GM12801 (cell line): ENCODE measurements around the gene ADD2.

ENCODE experiments used
- TF ChIP-seq, protein P1 (sequence below): IDR thresholded peaks from one replicate; pipeline ENCODE4 v1.5.1; 2011; ENCODE audit warnings: control low read depth; ENCODE audit not compliant: insufficient read length; ENCODE audit errors: extremely low read depth

ADD2 gene

GRCh38 chr2:70735071-70735470, 32.9 kb downstream of the ADD2 start:
- TF ChIP-seq, protein P1, sequence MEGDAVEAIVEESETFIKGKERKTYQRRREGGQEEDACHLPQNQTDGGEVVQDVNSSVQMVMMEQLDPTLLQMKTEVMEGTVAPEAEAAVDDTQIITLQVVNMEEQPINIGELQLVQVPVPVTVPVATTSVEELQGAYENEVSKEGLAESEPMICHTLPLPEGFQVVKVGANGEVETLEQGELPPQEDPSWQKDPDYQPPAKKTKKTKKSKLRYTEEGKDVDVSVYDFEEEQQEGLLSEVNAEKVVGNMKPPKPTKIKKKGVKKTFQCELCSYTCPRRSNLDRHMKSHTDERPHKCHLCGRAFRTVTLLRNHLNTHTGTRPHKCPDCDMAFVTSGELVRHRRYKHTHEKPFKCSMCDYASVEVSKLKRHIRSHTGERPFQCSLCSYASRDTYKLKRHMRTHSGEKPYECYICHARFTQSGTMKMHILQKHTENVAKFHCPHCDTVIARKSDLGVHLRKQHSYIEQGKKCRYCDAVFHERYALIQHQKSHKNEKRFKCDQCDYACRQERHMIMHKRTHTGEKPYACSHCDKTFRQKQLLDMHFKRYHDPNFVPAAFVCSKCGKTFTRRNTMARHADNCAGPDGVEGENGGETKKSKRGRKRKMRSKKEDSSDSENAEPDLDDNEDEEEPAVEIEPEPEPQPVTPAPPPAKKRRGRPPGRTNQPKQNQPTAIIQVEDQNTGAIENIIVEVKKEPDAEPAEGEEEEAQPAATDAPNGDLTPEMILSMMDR = no peak

GRCh38 chr2:70733646-70734180, 34.3 kb downstream of the ADD2 start:
- TF ChIP-seq, protein P1 = no peak

DNA sequence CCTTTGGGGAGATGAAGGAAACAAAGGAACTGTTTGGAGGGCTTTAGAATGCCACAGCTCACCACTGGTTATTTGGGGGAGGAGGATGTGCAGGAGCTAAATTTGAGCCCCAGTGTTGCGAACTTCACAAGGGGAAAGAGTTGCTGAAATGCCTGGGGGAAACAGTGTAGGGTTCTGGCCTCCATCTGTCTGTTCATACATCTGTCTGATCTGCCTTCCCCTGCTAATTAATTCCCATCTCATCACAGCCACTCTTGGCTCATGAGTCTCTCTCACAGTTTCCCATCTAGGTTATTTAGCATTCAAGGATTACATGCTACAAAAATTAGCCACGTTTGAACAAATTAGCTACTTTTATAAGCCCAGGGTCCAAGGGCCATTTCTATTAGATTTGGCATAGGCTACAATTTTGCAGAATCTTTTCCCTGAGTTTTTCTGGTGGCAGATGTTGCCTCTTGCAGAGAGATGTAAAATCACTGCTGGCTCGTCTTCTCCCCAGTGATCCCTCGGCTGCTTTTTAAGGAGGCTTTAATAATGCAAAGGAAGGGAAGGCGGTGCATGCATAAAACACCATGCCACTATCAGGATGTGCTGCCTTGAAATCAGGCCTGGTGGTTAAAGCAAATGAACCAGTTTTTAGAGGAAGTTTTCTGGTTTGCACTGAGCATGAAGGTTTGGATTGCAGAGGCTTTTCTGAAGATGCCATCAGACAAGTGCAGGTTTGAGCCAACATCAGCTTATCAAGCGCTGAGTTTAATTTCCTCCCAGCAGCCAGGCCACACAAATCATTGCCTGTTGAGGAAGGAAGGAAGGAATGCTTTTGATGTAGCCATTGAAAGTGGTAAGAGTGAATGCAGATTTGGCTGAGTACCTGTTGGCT, 35.0 kb downstream of the ADD2 start:
- TF ChIP-seq, protein P1 = no peak

GRCh38 chr2:70730730-70731129, 37.3 kb downstream of the ADD2 start:
- TF ChIP-seq, protein P1 = no peak

DNA sequence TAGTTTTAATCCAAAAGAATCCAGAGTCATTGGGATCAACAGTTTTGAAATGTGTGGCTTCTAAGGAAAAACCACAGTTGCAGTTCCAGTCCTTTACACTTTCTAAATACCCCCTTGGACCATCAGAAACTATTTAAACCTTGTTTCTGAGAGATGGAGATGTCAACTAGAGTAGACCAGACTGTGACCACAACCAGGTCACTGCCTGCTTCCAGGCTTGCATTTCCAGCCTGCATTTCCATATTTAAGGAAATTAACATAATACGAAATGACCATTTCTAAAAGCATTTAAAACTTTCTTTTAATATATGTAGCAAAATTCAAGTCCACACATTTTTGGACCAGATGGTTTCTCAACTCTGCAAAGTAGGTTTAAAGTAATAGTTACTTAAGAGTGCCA, 38.4 kb downstream of the ADD2 start:
- TF ChIP-seq, protein P1 = no peak

DNA sequence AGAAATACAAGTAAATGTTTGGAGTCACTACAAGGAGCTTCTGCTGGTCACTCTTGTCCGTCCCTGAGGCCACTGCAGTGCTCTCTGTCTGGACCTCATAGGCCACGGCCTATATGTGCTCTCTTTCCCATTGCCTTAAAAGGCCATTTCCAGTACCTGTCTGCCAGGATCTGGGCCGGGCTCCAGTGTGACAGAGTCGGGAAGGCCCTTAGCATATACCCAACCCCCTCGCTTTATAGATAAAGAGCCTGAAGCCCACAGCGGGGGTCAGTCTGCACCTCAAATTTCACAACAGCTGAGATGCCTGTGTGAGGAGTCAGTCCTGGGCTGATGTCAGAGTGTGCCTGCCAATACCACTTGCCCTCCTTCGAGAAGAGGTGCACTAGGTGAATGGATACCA, 39.9 kb downstream of the ADD2 start:
- TF ChIP-seq, protein P1 = no peak

GRCh38 chr2:70726947-70727725, 40.9 kb downstream of the ADD2 start:
- TF ChIP-seq, protein P1 = no peak
